Glomerular visceral epithelial cell (primary cell): ENCODE data around the gene CDC42BPB.

Experiments
- DNase-seq: peaks from one replicate; pipeline ENCODE4 v3.0.0-alpha.2; 2016; ENCODE audit errors: extremely low spot score

CDC42BPB gene

GRCh38 chr14:103095210-103095778, 37.9 kb upstream of the CDC42BPB start:
- DNase-seq, result no peak

GRCh38 chr14:103094406-103095209, 37.3 kb upstream of the CDC42BPB start, which contains the start of gene EXOC3L4:
EXOC3L4 (plus strand) TSS chr14:103094725; CDS start chr14:103100220, 5,495 bp downstream.
- DNase-seq, result peak; percentile 44

- no peak for DNase-seq
Observed at GRCh38 chr14:103093856-103094405, 36.6 kb upstream of the CDC42BPB start.

- no peak for DNase-seq
Observed at GRCh38 chr14:103091883-103092222, 34.5 kb upstream of the CDC42BPB start.

- DNase-seq, result no peak
Observed at GRCh38 chr14:103091041-103091882, 33.9 kb upstream of the CDC42BPB start.

GRCh38 chr14:103090481-103091020, 33.2 kb upstream of the CDC42BPB start:
- DNase-seq, result no peak

- no peak for DNase-seq
Observed at GRCh38 chr14:103089386-103090335, 32.3 kb upstream of the CDC42BPB start.

GRCh38 chr14:103088921-103089320, 31.6 kb upstream of the CDC42BPB start:
- no peak for DNase-seq

GRCh38 chr14:103087343-103087835, 30.0 kb upstream of the CDC42BPB start:
- no peak for DNase-seq

GRCh38 chr14:103086771-103087342, 29.5 kb upstream of the CDC42BPB start:
- no peak for DNase-seq

GRCh38 chr14:103085106-103086091, 28.1 kb upstream of the CDC42BPB start:
- no peak for DNase-seq

- DNase-seq, result no peak
Observed at GRCh38 chr14:103084021-103084919, 26.9 kb upstream of the CDC42BPB start, which contains the start of gene LBHD2. LBHD2 (plus strand) TSS chr14:103084210; CDS start chr14:103086013, 1,803 bp downstream.

GRCh38 chr14:103081951-103082350, 24.6 kb upstream of the CDC42BPB start:
- no peak for DNase-seq

GRCh38 chr14:103078860-103079587, 21.7 kb upstream of the CDC42BPB start:
- DNase-seq, result no peak

- DNase-seq, result peak; percentile 88
Observed at GRCh38 chr14:103078420-103078749, 21.0 kb upstream of the CDC42BPB start.

- DNase-seq, result peak; percentile 76
Observed at GRCh38 chr14:103074729-103075367, 17.5 kb upstream of the CDC42BPB start.
